Measurements from ENCODE around the gene S1PR3. TPM values are rescaled to one million over a fixed set of nuclear protein-coding genes. Genes with fewer than 3 reads are reported as not detected.

The S1PR3 gene
- total RNA-seq, 1 donor from 2014 or later = not detected

DNA sequence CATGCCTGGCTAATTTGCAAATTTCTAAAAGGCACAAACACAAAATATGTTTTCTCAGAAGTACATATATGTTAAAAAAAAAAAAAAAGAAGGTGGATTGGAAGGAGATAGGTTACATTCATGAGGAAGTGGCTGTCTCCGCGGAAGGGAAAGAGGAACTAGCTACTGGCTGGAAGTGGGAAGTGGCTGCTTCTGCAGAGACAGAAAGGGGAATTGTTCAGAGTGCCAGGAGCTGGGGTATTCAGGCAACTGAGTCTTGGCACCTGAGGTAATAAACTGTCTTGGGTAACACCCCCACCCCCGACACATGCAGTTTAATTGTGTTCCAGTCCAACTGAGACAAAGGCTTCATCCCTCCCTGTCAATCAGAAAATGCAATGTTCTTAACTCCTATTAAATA is 45.6 kb downstream of the S1PR3 start:
- Mint-ChIP-seq H3K36me3 (ENCODE audit: low read depth) (no peaks in the 10 kb centered on the region), H3K4me1 (peaks cover 6% of the 10 kb centered on the region), H3K27ac (no peak overlapping the region), H3K4me3 (no peak overlapping the region), H3K27me3 (peaks cover 15% of the 10 kb centered on the region), H3K9me3 (no peaks in the 10 kb centered on the region)
- ChIA-PET CTCF (no interaction called here), POLR2A (no interaction called here)
- TF ChIP-seq, protein P1, sequence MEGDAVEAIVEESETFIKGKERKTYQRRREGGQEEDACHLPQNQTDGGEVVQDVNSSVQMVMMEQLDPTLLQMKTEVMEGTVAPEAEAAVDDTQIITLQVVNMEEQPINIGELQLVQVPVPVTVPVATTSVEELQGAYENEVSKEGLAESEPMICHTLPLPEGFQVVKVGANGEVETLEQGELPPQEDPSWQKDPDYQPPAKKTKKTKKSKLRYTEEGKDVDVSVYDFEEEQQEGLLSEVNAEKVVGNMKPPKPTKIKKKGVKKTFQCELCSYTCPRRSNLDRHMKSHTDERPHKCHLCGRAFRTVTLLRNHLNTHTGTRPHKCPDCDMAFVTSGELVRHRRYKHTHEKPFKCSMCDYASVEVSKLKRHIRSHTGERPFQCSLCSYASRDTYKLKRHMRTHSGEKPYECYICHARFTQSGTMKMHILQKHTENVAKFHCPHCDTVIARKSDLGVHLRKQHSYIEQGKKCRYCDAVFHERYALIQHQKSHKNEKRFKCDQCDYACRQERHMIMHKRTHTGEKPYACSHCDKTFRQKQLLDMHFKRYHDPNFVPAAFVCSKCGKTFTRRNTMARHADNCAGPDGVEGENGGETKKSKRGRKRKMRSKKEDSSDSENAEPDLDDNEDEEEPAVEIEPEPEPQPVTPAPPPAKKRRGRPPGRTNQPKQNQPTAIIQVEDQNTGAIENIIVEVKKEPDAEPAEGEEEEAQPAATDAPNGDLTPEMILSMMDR (IDR thresholded peaks at IDR 0.05) = no peak
- intact Hi-C loops (cut with micrococcal nuclease) = no loop called here
- ATAC-seq (ENCODE audit: low read depth) (no peak), DNase-seq (no peak)

DNA sequence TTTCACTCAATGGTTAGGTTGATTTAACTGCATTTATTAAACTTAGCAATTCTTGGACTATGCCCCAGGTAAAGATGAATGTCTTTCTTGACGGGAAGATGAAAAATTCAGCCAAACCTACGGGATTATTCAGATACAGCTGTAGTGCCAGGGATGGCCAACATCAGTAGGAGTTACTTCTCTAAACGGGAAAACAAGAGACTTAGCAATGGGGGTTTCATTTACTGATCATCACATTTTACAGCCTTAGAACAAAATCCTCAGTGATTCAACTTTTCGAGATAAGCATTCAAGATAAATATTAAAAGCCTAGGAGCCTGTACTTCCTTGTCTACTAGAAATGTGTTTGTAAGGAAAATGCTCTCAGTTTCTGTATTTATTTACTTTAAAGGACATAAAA is 46.1 kb downstream of the S1PR3 start:
- DNase-seq (no peak), ATAC-seq (ENCODE audit: low read depth) (no peak)
- no peak overlapping the region for H3K4me3 Mint-ChIP-seq
- H3K27ac Mint-ChIP-seq = no peak overlapping the region
- TF ChIP-seq, protein P1 (IDR thresholded peaks at IDR 0.05) = no peak
- POLR2A ChIA-PET = no interaction called here
- H3K9me3 Mint-ChIP-seq = no peaks in the 10 kb centered on the region
- peaks cover 6% of the 10 kb centered on the region for H3K4me1 Mint-ChIP-seq
- CTCF ChIA-PET = no interaction called here
- peaks cover 11% of the 10 kb centered on the region for H3K27me3 Mint-ChIP-seq
- intact Hi-C loops (cut with micrococcal nuclease) = no loop called here
- H3K36me3 Mint-ChIP-seq (ENCODE audit: low read depth) = no peaks in the 10 kb centered on the region

DNA sequence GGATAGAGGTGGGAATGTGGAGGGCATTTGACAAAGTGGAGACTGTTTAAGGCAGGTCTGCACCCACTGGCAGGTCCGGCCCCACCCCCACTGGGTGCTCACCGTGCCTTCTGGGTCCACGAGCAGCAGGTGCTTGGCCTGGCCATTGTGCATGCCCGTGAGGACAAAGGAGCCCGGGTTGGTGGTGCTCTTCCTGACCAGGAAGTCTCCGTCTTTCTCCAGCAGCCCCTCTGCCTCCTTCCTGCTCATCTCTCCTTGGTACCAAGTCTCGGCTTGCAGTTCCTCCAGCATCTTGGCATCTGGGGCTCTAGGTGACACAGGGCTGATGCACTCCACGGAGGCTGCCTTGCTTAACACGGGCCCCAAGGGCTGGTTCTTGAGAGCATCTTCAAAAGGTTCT is 46.6 kb downstream of the S1PR3 start:
- no peaks in the 10 kb centered on the region for H3K9me3 Mint-ChIP-seq
- H3K27me3 Mint-ChIP-seq = peaks cover 11% of the 10 kb centered on the region
- no peaks in the 10 kb centered on the region for H3K36me3 Mint-ChIP-seq (ENCODE audit: low read depth)
- TF ChIP-seq, protein P1 (IDR thresholded peaks at IDR 0.05) = no peak
- no peak overlapping the region for H3K27ac Mint-ChIP-seq
- ChIA-PET CTCF (no interaction called here), POLR2A (no interaction called here)
- no peak for ATAC-seq (ENCODE audit: low read depth)
- peaks cover 6% of the 10 kb centered on the region for H3K4me1 Mint-ChIP-seq
- no peak overlapping the region for H3K4me3 Mint-ChIP-seq
- intact Hi-C loops (cut with micrococcal nuclease) = no loop called here
- DNase-seq = no peak

DNA sequence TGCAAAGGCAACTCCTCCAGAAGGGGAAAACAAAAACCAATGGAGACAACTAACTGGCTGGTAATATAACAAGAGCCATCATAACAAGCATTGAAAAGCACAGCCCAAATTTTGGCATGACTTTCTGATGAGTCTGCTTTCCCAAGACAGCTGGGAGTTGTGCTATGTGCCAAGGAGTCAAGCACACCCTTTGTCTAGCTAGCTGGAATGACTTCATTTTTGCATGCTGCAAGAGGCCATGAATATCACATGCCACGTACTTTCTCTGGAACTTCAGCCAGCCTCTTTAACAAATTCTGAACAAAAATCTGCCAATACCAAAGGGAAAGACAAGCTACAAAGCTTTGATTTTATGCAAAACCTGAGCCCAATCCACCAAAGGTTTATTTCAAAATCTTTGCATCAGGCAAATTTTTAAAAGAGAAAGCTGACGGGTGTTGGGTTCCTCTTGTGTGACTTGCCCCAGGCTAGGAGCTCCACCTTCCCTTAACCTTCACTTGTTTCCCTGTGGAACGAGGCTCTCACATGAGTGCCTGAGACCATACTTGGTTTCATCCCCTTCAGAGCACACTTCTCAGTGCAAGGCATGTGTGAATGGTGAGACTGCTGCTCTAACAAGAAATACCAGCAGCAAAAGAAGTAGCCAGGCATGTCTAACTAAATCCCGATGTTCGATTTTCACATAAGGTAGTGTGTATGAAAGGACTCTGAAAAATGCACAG is 47.3 kb downstream of the S1PR3 start:
- H3K36me3 Mint-ChIP-seq (ENCODE audit: low read depth) = no peaks in the 10 kb centered on the region
- H3K4me1 Mint-ChIP-seq = peaks cover 6% of the 10 kb centered on the region
- no peak overlapping the region for H3K27ac Mint-ChIP-seq
- DNase-seq = no peak
- intact Hi-C loops (cut with micrococcal nuclease) = no loop called here
- no peak for ATAC-seq (ENCODE audit: low read depth)
- CTCF ChIA-PET = no interaction called here
- TF ChIP-seq, protein P1 (IDR thresholded peaks at IDR 0.05) = no peak
- POLR2A ChIA-PET = no interaction called here
- peaks cover 8% of the 10 kb centered on the region for H3K27me3 Mint-ChIP-seq
- H3K9me3 Mint-ChIP-seq = no peaks in the 10 kb centered on the region
- H3K4me3 Mint-ChIP-seq = no peak overlapping the region

DNA sequence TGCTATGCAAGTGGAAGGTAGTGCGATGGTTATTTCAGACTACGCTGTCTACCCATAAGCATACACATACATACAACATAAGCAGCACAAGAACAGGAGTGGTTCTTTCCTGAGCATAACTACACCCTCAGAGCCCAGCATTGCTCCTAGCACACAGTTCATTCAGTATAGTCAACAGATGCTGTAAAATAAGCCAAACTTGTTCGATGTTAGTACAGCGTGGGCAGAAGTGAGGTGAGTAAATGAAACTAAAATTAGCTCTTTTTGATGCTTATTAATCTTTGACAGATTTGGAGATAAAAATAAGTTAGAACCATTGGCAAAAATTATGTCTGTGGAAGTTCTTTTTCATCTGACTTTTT is 47.8 kb downstream of the S1PR3 start:
- TF ChIP-seq, protein P1 (IDR thresholded peaks at IDR 0.05) = no peak
- ChIA-PET POLR2A (no interaction called here), CTCF (no interaction called here)
- Mint-ChIP-seq H3K36me3 (ENCODE audit: low read depth) (no peaks in the 10 kb centered on the region), H3K4me3 (no peak overlapping the region), H3K9me3 (no peaks in the 10 kb centered on the region), H3K4me1 (peaks cover 6% of the 10 kb centered on the region), H3K27me3 (peaks cover 6% of the 10 kb centered on the region), H3K27ac (no peak overlapping the region)
- DNase-seq (no peak), ATAC-seq (ENCODE audit: low read depth) (no peak)
- intact Hi-C loops (cut with micrococcal nuclease) = no loop called here
